ENCODE data around the gene ACOX3. TPM values are rescaled to one million over a fixed set of nuclear protein-coding genes. Genes with fewer than 3 reads are reported as not detected.
A peak's percentile ranks its signal among the peaks of the same experiment; 100 is the strongest.

The ACOX3 gene
- total RNA-seq, 1 donor from 2014 or later, result 16.6 TPM

DNA sequence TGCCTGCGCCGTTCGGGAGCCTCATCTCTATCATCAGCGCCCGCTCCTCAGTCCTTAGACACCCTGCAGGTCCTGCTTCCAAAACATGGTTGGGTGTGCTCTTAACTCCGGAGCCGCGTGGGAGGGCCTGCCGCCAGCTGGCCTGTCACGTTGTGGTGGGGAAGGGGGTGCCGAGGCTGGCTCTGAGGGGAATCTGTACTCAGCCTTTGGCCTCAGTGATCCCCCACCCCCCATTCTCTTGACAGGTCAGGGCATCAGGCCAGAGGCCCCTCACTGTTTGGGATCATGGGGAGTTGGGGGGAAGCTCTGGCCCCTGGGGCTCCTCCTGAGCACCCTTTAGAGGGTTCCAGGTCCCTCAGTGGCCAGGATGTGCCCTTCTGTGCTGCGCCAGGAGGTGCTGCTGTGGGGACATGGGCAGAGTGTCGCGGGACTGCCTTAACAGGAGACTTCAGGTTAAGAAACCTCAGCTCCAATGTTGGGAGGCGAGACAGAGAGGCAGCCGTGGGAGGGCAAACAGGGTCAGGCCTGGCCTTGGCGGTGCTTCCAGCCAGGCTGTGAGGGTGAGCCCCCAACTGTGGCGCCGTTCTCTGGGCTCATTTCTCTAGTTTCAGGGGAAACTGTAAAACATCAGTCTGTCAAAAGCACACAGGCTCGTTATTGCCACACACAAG lies 33.5 kb upstream of the ACOX3 start:
- no peak overlapping the region for H3K27ac Mint-ChIP-seq (ENCODE audit: unreplicated experiment)

DNA sequence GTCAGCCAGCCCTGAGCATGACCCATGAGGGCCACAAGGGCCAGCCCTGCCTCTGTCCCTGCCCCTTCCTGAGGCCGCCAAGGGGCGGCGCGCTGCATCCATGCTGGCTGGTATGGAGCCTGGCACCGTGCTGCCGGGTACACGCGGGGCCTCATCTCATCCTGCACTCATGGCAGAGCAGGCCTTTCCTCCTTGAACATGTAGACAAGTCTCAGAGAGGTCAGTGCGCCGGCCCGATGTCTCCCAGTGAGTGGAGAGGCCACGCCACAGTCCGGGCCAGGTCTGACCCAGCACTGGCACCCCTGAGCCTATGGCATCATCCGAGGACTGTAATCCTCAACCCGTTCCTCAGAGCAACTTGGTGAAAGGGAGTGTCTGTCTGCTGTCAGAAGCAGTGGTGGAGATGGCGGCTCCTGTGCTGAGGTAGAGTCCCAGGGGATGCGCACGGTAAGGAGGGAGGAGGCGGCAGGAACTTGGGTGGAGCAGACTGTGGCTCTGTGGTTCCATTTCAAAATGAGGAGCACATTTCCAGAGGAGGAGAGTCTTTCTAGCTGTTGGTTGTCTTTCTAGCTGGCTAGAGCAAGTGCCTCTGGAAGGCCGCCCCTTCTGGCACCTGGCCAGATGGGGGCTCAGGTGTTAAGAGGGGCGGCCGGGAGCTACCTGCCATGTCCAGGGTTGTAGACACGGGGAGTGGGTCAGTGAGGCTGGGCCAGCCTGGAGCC lies 32.8 kb upstream of the ACOX3 start:
- H3K27ac Mint-ChIP-seq (ENCODE audit: unreplicated experiment), result no peak overlapping the region
- no peaks in the 10 kb centered on the region for H3K27me3 Mint-ChIP-seq (ENCODE audit: low read depth)
- no peak for TF ChIP-seq CTCF (conservative IDR thresholded peaks at IDR 0.05)
- no peaks in the 10 kb centered on the region for H3K36me3 Mint-ChIP-seq (ENCODE audit: low read depth)
- H3K4me1 Mint-ChIP-seq, result no peaks in the 10 kb centered on the region
- H3K4me3 Mint-ChIP-seq, result no peak overlapping the region
- H3K9me3 Mint-ChIP-seq, result no peaks in the 10 kb centered on the region
- no peak for DNase-seq (ENCODE audit: low read depth, low spot score)

More for the DNA sequence above, 33.5 kb upstream of the ACOX3 start:
- no peaks in the 10 kb centered on the region for H3K27me3 Mint-ChIP-seq (ENCODE audit: low read depth)
- H3K36me3 Mint-ChIP-seq (ENCODE audit: low read depth), result no peaks in the 10 kb centered on the region
- peaks cover under 1% of the 10 kb centered on the region for H3K4me1 Mint-ChIP-seq
- TF ChIP-seq CTCF (conservative IDR thresholded peaks at IDR 0.05), result no peak
- H3K9me3 Mint-ChIP-seq, result no peaks in the 10 kb centered on the region
- H3K4me3 Mint-ChIP-seq, result no peak overlapping the region
- DNase-seq (ENCODE audit: low read depth, low spot score), result no peak

DNA sequence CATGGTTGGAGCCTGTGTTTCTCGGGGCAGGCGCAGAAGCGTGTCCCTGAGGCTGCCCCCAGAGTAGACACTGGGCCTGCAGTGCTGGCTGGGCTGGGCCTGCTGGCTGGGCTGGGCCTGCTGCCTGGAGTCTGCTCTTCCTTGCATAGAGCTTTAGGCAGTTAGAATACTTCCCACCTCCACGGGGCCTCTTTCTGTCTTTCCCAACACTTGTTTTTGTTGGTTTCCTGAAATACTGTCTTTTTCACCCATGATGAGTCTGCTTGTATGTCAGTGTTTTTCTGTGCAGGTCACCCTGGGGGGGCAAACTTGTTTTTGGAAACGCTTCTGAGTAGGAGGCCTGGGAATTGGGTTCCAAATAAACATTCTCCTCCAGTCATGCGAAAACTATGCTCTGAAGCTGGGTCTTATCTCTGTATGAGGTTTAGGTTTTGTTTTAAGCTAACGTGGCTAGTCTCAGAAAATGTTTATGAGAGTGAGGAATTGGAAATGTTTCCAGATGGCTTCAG lies 32.2 kb upstream of the ACOX3 start:
- DNase-seq (ENCODE audit: low read depth, low spot score), result no peak

GRCh38 chr4:8472158-8472688 lies 31.7 kb upstream of the ACOX3 start:
- H3K4me1 Mint-ChIP-seq, result no peaks in the 10 kb centered on the region
- no peak for TF ChIP-seq CTCF (conservative IDR thresholded peaks at IDR 0.05)
- no peak for DNase-seq (ENCODE audit: low read depth, low spot score)
- H3K4me3 Mint-ChIP-seq, result no peak overlapping the region
- H3K27ac Mint-ChIP-seq (ENCODE audit: unreplicated experiment), result peak overlapping the region; percentile 86
- no peaks in the 10 kb centered on the region for H3K9me3 Mint-ChIP-seq
- H3K36me3 Mint-ChIP-seq (ENCODE audit: low read depth), result no peaks in the 10 kb centered on the region
- H3K27me3 Mint-ChIP-seq (ENCODE audit: low read depth), result no peaks in the 10 kb centered on the region

More for the DNA sequence above, 32.2 kb upstream of the ACOX3 start:
- Mint-ChIP-seq H3K27me3 (ENCODE audit: low read depth) (no peaks in the 10 kb centered on the region), H3K9me3 (no peaks in the 10 kb centered on the region), H3K27ac (ENCODE audit: unreplicated experiment) (no peak overlapping the region), H3K36me3 (ENCODE audit: low read depth) (no peaks in the 10 kb centered on the region), H3K4me1 (no peaks in the 10 kb centered on the region), H3K4me3 (no peak overlapping the region)
- no peak for TF ChIP-seq CTCF (conservative IDR thresholded peaks at IDR 0.05)

DNA sequence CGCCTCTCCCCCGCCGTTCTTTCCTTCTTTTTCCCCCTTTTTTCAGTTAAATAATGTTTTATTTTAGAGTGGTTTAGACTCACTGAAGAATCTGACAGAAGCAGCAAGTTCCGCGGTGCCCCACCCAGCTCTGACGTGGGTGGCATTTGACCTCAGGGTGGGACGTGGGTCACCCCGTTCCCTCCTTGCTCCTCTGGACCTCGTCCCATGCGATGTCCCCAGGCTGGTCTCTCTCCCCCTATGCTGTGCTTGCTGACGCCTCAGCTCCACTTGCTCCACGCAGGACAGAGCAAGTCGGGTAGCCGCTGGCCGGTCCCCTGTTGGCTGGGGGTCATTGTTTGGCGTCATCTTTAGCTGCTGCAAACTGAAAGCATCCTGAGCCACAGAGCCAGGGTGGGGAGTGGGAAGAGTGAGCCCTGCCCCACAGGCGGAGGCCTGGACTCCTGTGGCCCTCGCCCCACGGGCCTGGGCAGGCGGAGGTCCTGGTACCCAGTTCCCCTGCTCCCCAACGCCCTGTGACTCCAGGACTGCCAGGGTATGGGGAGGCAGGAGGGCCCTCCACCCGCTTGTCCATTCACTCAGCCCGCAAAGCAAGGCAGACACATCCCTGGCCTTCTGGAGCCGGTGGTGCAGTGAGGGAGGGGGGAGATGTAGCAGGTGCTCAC lies 30.8 kb upstream of the ACOX3 start:
- Mint-ChIP-seq H3K9me3 (no peaks in the 10 kb centered on the region), H3K27me3 (ENCODE audit: low read depth) (no peaks in the 10 kb centered on the region), H3K4me3 (no peak overlapping the region), H3K36me3 (ENCODE audit: low read depth) (no peaks in the 10 kb centered on the region), H3K4me1 (no peaks in the 10 kb centered on the region), H3K27ac (ENCODE audit: unreplicated experiment) (no peak overlapping the region)
- TF ChIP-seq CTCF (conservative IDR thresholded peaks at IDR 0.05), result no peak
- DNase-seq (ENCODE audit: low read depth, low spot score), result no peak

Measured in neural crest cell (in vitro differentiated cells).